Breast epithelium (tissue), 4 donors: ENCODE results near the gene SNAPC3. TPM values are rescaled to one million over a fixed set of nuclear protein-coding genes. Genes with fewer than 3 reads are reported as not detected.
A peak's percentile ranks its signal among the peaks of the same experiment; 100 is the strongest.

Experiments
- DNase-seq, 2 donors: peaks; one replicate each; pipeline ENCODE4 v3.0.0-alpha.2; 2019; ENCODE audit warnings: low spot score in 2 of 2
- H3K27ac ChIP-seq, 2 donors: fragments of 200-600 bp; sonication (generic) in 1 of 2; one replicate each; pipeline ENCODE4 v1.5.1; 2016 to 2019; ENCODE audit warnings: mild to moderate bottlenecking in 1 of 2
- H3K27me3 ChIP-seq, 2 donors: fragments of 200-600 bp; sonication (generic) in 1 of 2; one replicate each; pipeline versions ENCODE4 v1.5.1 to v1.6.0; 2017 to 2019; ENCODE audit warnings: control low read depth in 1 of 2, mild to moderate bottlenecking in 1 of 2
- H3K36me3 ChIP-seq: fragments of 200-600 bp; one replicate; pipeline ENCODE4 v1.5.1; 2019
- H3K4me1 ChIP-seq, 2 donors: fragments of 200-600 bp; sonication (generic); one replicate each; pipeline ENCODE4 v1.5.1; 2016 to 2019; ENCODE audit warnings: control low read depth in 1 of 2
- H3K4me3 ChIP-seq, 3 donors: fragments of 200-600 bp; sonication (generic); 1 replicate in 2 of 3; 2 replicates in 1 of 3; pipeline ENCODE4 v1.5.1; 2016 to 2019; ENCODE audit warnings: mild to moderate bottlenecking in 3 of 3, moderate library complexity in 2 of 3
- H3K9me3 ChIP-seq, 2 donors: fragments of 200-600 bp; sonication (generic) in 1 of 2; one replicate each; pipeline ENCODE4 v1.5.1; 2016 to 2019; ENCODE audit warnings: control low read depth in 1 of 2
- POLR2A ChIP-seq: fragments of 450-650 bp; IDR thresholded peaks from one replicate; pipeline ENCODE4 v1.6.1; 2016; ENCODE audit warnings: antibody characterized with exemption, mild to moderate bottlenecking, moderate library complexity
- POLR2AphosphoS5 ChIP-seq, 3 donors: sonication (generic); formaldehyde crosslinking; IDR thresholded peaks; one replicate each; pipeline ENCODE4 v1.6.1; 2017; ENCODE audit warnings: antibody characterized with exemption in 3 of 3
- intact Hi-C: fragments of 100-400 bp; cut with DNase I; formaldehyde crosslinking; loops from one replicate; pipeline ENCODE4 v1.15.1; 2023; ENCODE audit warnings: low total_unique reads
- total RNA-seq, 3 donors: library from RNA; depleted of rRNA; stranded (reverse); fragments of >200 nt; gene quantifications; one replicate each; pipeline ENCODE4 v1.1.0, GENCODE V29; 2016
- TF ChIP-seq, protein P1 (sequence below), 3 donors: fragments of 450-650 bp; IDR thresholded peaks; one replicate each; pipeline ENCODE4 v1.5.1; 2016 to 2017; ENCODE audit warnings: antibody characterized with exemption in 3 of 3, mild to moderate bottlenecking in 3 of 3, moderate library complexity in 3 of 3

Gene SNAPC3
- total RNA-seq, 3 donors from 2014 or later, result 28.3 to 38.1 (median 33.4) TPM

DNA sequence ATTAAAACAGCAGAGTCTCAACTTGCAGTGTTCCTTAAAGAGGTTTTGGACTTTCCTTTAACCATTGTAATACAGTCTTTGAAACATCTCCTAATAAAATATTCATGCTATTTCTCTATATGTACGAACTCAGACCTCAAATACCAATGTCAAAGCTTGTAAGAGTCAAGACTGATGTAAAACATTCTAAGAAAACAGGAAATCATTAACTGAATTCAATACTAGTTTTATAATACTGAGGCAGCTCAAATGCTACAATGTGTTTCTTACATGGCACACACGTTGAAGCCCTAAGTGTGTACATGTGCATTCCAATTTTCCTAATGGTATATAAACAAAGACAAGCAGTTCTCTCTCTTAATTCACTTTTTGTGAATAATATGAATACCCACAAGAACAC is 76.5 kb downstream of the SNAPC3 start:
- intact Hi-C loops, result no loop called here
- H3K9me3 ChIP-seq, result no peaks in the 10 kb centered on the region
- H3K27ac ChIP-seq, result no peak overlapping the region
- no peaks in the 10 kb centered on the region for H3K4me1 ChIP-seq
- TF ChIP-seq POLR2A (no peak), POLR2AphosphoS5 (IDR thresholded peaks at IDR 0.05) (no peak)
- TF ChIP-seq, protein P1, sequence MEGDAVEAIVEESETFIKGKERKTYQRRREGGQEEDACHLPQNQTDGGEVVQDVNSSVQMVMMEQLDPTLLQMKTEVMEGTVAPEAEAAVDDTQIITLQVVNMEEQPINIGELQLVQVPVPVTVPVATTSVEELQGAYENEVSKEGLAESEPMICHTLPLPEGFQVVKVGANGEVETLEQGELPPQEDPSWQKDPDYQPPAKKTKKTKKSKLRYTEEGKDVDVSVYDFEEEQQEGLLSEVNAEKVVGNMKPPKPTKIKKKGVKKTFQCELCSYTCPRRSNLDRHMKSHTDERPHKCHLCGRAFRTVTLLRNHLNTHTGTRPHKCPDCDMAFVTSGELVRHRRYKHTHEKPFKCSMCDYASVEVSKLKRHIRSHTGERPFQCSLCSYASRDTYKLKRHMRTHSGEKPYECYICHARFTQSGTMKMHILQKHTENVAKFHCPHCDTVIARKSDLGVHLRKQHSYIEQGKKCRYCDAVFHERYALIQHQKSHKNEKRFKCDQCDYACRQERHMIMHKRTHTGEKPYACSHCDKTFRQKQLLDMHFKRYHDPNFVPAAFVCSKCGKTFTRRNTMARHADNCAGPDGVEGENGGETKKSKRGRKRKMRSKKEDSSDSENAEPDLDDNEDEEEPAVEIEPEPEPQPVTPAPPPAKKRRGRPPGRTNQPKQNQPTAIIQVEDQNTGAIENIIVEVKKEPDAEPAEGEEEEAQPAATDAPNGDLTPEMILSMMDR (IDR thresholded peaks at IDR 0.05), result no peak
- H3K27me3 ChIP-seq, result no peaks in the 10 kb centered on the region
- H3K36me3 ChIP-seq, result no peaks in the 10 kb centered on the region
- H3K4me3 ChIP-seq, result no peak overlapping the region
- no peak for DNase-seq

DNA sequence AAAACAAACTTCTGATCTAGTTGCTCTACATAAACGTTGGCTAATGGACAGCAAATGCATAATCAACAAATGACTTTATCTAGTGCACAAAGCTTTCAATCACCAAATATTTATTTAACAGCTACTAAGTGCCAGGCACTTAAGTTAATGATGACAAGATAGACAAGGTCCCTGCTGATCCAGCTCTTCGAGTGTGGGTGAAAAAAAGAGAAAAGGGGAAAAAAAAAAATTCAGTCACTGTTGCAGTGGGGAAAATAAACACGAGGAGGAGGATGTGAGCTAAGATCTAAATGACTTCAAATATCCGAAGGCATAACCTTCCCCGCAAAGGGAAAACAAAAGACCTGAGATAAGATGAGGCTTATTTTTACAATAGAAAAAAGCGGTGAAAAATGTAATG is 78.5 kb downstream of the SNAPC3 start:
- TF ChIP-seq, protein P1 (IDR thresholded peaks at IDR 0.05), result no peak
- TF ChIP-seq POLR2AphosphoS5 (IDR thresholded peaks at IDR 0.05), result no peak
- no peak for TF ChIP-seq POLR2A
- no peaks in the 10 kb centered on the region for H3K4me1 ChIP-seq
- no peaks in the 10 kb centered on the region for H3K36me3 ChIP-seq
- no peak overlapping the region for H3K27ac ChIP-seq
- H3K27me3 ChIP-seq, result no peaks in the 10 kb centered on the region
- H3K9me3 ChIP-seq, result no peaks in the 10 kb centered on the region
- intact Hi-C loops, result loop anchor here (10.0 kb wide), 1 partner anchor 614 kb away; no protein-coding TSS in a partner anchor
- no peak for DNase-seq
- H3K4me3 ChIP-seq, result no peak overlapping the region

DNA sequence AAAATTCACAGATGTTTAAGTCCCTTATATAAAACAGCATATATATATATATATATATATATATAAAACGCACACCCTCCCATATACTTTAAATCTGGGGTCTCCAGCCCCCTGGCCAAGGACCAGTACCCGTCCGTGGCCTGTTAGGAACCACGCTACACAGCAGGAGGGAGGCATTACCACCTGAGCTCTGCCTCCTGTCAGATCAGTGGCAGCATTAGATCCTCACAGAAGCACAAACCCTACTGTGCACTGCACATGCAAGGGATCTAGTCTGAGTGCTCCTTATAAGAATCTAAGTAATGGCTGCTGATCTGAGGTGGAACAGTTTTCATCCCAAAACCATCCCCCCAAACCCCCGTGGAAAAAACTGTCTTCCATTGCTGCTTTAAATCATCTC is 79.1 kb downstream of the SNAPC3 start:
- Histone ChIP-seq H3K9me3 (no peaks in the 10 kb centered on the region), H3K4me3 (no peak overlapping the region), H3K27ac (no peak overlapping the region), H3K36me3 (no peaks in the 10 kb centered on the region), H3K4me1 (no peaks in the 10 kb centered on the region), H3K27me3 (no peaks in the 10 kb centered on the region)
- intact Hi-C loops, result loop anchor here (10.0 kb wide), 1 partner anchor 613 kb away; no protein-coding TSS in a partner anchor
- no peak for DNase-seq
- TF ChIP-seq POLR2AphosphoS5 (IDR thresholded peaks at IDR 0.05) (no peak), POLR2A (no peak)
- TF ChIP-seq, protein P1 (IDR thresholded peaks at IDR 0.05), result no peak

DNA sequence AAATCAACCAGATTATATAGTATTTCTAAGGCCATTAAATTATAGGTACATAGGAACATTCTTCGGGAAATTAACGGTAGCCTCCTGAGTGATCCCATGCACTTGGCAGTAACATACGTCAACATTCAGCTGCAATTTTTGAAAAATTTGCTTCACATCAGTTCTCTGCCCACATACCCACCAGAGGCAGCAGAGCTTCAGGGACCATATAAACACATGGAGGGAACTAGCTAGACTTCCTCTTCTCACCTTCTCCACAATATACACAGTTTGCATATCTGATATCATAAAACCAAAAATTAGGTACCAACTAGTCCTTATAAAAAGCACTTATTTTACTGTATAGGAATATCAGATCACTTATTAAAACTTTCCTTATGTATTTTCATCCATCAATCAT is 83.2 kb downstream of the SNAPC3 start:
- no peak for DNase-seq
- intact Hi-C loops, result loop anchor here (10.0 kb wide), 1 partner anchor 609 kb away; no protein-coding TSS in a partner anchor
- Histone ChIP-seq H3K9me3 (no peaks in the 10 kb centered on the region), H3K4me1 (no peaks in the 10 kb centered on the region), H3K27ac (no peak overlapping the region), H3K36me3 (no peaks in the 10 kb centered on the region), H3K4me3 (no peak overlapping the region), H3K27me3 (no peaks in the 10 kb centered on the region)
- TF ChIP-seq, protein P1 (IDR thresholded peaks at IDR 0.05), result no peak
- TF ChIP-seq POLR2AphosphoS5 (IDR thresholded peaks at IDR 0.05), result no peak
- no peak for TF ChIP-seq POLR2A

DNA sequence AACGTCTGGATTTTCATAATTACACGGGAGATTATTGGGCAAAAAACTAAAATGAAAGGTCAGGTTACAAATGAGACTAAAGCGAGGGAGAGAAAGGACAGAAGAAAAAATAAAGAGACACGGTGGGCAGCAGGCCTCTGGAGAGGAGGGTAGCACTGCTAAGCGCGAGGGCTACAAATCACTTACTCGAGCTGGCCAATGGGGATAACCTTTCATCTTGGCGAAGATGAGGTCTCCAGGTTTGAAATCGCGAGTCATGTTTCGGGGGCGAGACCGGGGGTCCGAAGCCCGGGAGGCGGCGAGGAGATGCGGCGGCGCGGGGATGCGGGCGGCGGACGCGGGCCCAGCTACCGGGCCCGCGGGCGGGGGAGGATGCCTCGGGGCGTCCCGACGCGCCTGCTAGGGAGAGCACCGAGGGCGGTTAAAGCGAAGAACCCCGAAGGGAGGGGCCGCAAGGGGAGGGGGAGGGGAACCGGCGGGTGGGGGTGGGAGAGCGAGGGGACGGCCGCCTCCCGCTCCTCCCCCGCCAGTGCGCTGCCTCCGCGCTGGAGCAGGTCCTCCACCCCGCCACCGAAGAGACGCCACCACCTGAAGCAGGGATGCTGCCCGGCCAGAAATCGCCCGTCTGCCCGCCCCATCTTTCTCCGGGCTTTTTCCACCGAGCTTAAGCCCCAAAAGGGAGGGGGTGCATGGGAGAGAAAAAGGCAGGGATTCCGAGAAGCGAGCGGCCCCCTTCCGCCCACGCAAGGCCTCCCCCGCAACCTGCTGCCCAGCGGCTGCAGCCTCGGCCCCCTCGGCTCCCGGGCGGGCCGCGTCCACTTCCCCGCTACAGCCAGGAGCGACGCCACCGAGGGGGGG is 87.5 kb downstream of the SNAPC3 start:
- no peak for DNase-seq
- Histone ChIP-seq H3K36me3 (no peaks in the 10 kb centered on the region), H3K4me1 (no peaks in the 10 kb centered on the region), H3K4me3 (peak overlapping the region; percentile 83 to 99 (median 98)), H3K27me3 (no peaks in the 10 kb centered on the region), H3K9me3 (no peaks in the 10 kb centered on the region), H3K27ac (peak overlapping the region; percentile 84 to 94)
- intact Hi-C loops, result loop anchor here (10.0 kb wide), 1 partner anchor 605 kb away; no protein-coding TSS in a partner anchor
- TF ChIP-seq POLR2A (no peak), POLR2AphosphoS5 (IDR thresholded peaks at IDR 0.05) (no peak)
- TF ChIP-seq, protein P1 (IDR thresholded peaks at IDR 0.05), result no peak
